GM23338 (cell line): ENCODE data around the gene GOLGA6L2. TPM values are rescaled to one million over a fixed set of nuclear protein-coding genes. Genes with fewer than 3 reads are reported as not detected.
"Not testable (repeated sequence)": the region's sequence is repeated elsewhere in the genome, so short reads cannot be mapped to it uniquely, and the experiment has no call there.

Source experiments
- ATAC-seq: fragments of 200-7000 bp; cut with Tn5 transposase; 3 replicates; pipeline ENCODE4 v1.9.1; 2020
- DNase-seq: peaks from one replicate; pipeline ENCODE4 v3.0.0-alpha.2; 2015; ENCODE audit warnings: low spot score
- H2AFZ ChIP-seq: fragments of 200-600 bp; sonication (generic); 2 replicates; pipeline ENCODE4 v1.8.0; 2016; ENCODE audit warnings: antibody characterized with exemption, mild to moderate bottlenecking, moderate library complexity
- H3F3A ChIP-seq: fragments of 200-600 bp; sonication (generic); replicated peaks from 2 replicates; pipeline ENCODE4 v1.8.0; 2017; ENCODE audit warnings: antibody characterized with exemption, mixed run types, low read depth
- H3K27ac ChIP-seq: fragments of 200-600 bp; sonication (generic); 2 replicates; pipeline ENCODE4 v1.6.1; 2016; ENCODE audit warnings: low read depth
- H3K27me3 ChIP-seq: fragments of 200-600 bp; sonication (generic); 2 replicates; pipeline ENCODE4 v1.8.0; 2016; ENCODE audit warnings: mild to moderate bottlenecking, mixed run types, moderate library complexity; ENCODE audit not compliant: insufficient read depth
- H3K36me3 ChIP-seq: fragments of 200-600 bp; sonication (generic); 2 replicates; pipeline ENCODE4 v1.8.0; 2016; ENCODE audit warnings: mild to moderate bottlenecking; ENCODE audit not compliant: insufficient read depth
- H3K4me1 ChIP-seq: fragments of 200-600 bp; sonication (generic); 2 replicates; pipeline ENCODE4 v1.8.0; 2016; ENCODE audit warnings: mild to moderate bottlenecking, moderate library complexity; ENCODE audit not compliant: insufficient read depth
- H3K4me2 ChIP-seq: fragments of 200-600 bp; sonication (generic); 2 replicates; pipeline ENCODE4 v1.7.1; 2017; ENCODE audit warnings: mixed run types
- H3K4me3 ChIP-seq: fragments of 200-600 bp; sonication (generic); 2 replicates; pipeline ENCODE4 v1.6.1; 2016; ENCODE audit warnings: mixed run types
- H3K79me2 ChIP-seq: fragments of 200-600 bp; sonication (generic); replicated peaks from 2 replicates; pipeline ENCODE4 v1.8.0; 2017; ENCODE audit warnings: mild to moderate bottlenecking; ENCODE audit not compliant: insufficient read depth
- H3K9me2 ChIP-seq: fragments of 200-600 bp; sonication (generic); 2 replicates; pipeline ENCODE4 v1.8.0; 2017; ENCODE audit not compliant: insufficient read depth
- H4K20me1 ChIP-seq: fragments of 200-600 bp; sonication (generic); replicated peaks from 2 replicates; pipeline ENCODE4 v1.8.0; 2017; ENCODE audit warnings: mild to moderate bottlenecking; ENCODE audit not compliant: insufficient read depth
- H3K27ac Mint-ChIP-seq: 2 replicates; pipeline ENCODE4 v1.8.0; 2020; ENCODE audit warnings: inconsistent platforms, mild to moderate bottlenecking, moderate library complexity, mixed read lengths
- H3K27me3 Mint-ChIP-seq: 3 replicates; pipeline ENCODE4 v1.8.0; 2022; ENCODE audit warnings: low read depth, mild to moderate bottlenecking, moderate library complexity, mixed read lengths, inconsistent platforms; ENCODE audit not compliant: insufficient read depth, poor library complexity
- H3K36me3 Mint-ChIP-seq: 3 replicates; pipeline ENCODE4 v1.8.0; 2021; ENCODE audit warnings: low read depth, mild to moderate bottlenecking, inconsistent platforms, moderate library complexity, mixed read lengths
- H3K4me1 Mint-ChIP-seq: 3 replicates; pipeline ENCODE4 v1.8.0; 2020; ENCODE audit warnings: mild to moderate bottlenecking, inconsistent platforms, mixed read lengths
- H3K4me3 Mint-ChIP-seq: 3 replicates; pipeline ENCODE4 v1.8.0; 2021; ENCODE audit warnings: moderate library complexity, mild to moderate bottlenecking, inconsistent platforms, mixed read lengths
- H3K9me3 Mint-ChIP-seq: 3 replicates; pipeline ENCODE4 v1.8.0; 2020; ENCODE audit warnings: moderate library complexity, mild to moderate bottlenecking, inconsistent platforms, mixed read lengths
- CTCF ChIP-seq, 2 experiments: fragments of 200-600 bp in 1 of 2; sonication (generic) in 1 of 2; conservative IDR thresholded peaks; 2 replicates each; pipeline versions ENCODE4 v1.5.1 to v1.6.1; 2016 to 2017; ENCODE audit warnings: antibody characterized with exemption in 2 of 2, low read depth in 2 of 2, mild to moderate bottlenecking in 2 of 2, moderate library complexity in 1 of 2
- ETS1 ChIP-seq: IDR thresholded peaks from 2 replicates; pipeline ENCODE4 v1.6.1; 2016; ENCODE audit warnings: antibody characterized with exemption
- EZH2 ChIP-seq: fragments of 200-600 bp; sonication (generic); IDR thresholded peaks from one replicate; pipeline ENCODE4 v1.8.0; 2017; ENCODE audit warnings: antibody characterized with exemption, mild to moderate bottlenecking, low read depth; ENCODE audit not compliant: unreplicated experiment
- NANOG ChIP-seq: IDR thresholded peaks from 2 replicates; pipeline ENCODE4 v1.6.1; 2016; ENCODE audit warnings: antibody characterized with exemption, borderline replicate concordance
- POLR2AphosphoS5 ChIP-seq: IDR thresholded peaks from 2 replicates; pipeline ENCODE4 v1.6.1; 2016; ENCODE audit warnings: antibody characterized with exemption, low read depth
- ZNF114 ChIP-seq: fragments of 250-450 bp; sonication (Bioruptor Pico); IDR thresholded peaks from 2 replicates; pipeline ENCODE4 v1.5.0; 2020; ENCODE audit warnings: mild to moderate bottlenecking, moderate library complexity
- polyA plus RNA-seq: library from polyadenylated mRNA; unstranded; fragments of >200 nt; fragmentation: Nextera tagmentation; extraction: Ambion mirVana; gene quantifications from 2 replicates; pipeline ENCODE4 v1.2.1, GENCODE V29; 2016
- total RNA-seq: library from RNA; depleted of rRNA; stranded (reverse); fragments of >200 nt; shearing (Covaris generic); gene quantifications from 2 replicates; pipeline ENCODE4 v1.2.3, GENCODE V29; 2014
- TF ChIP-seq, protein P1 (sequence below): IDR thresholded peaks from one replicate; pipeline ENCODE4 v1.6.1; 2018; ENCODE audit warnings: antibody characterized with exemption; ENCODE audit not compliant: unreplicated experiment

The GOLGA6L2 gene
- total and polyA plus RNA-seq, 2 experiments from 2014 or later, result not detected

- not testable (repeated sequence) for H3K27ac ChIP-seq, H3K36me3 Mint-ChIP-seq, H3K4me2 ChIP-seq, H3F3A ChIP-seq, H3K4me3 Mint-ChIP-seq, H3K4me1 Mint-ChIP-seq, H3K27ac Mint-ChIP-seq, DNase-seq, H3K36me3 ChIP-seq, H3K79me2 ChIP-seq, H3K4me1 ChIP-seq, H2AFZ ChIP-seq, H3K9me2 ChIP-seq, H3K27me3 ChIP-seq, H3K27me3 Mint-ChIP-seq, ATAC-seq, H4K20me1 ChIP-seq, H3K4me3 ChIP-seq
- H3K9me3 Mint-ChIP-seq, result peaks cover 68% of the 10 kb centered on the region
Observed at GRCh38 chr15:23415866-23416265, 31.2 kb downstream of the GOLGA6L2 start.

GRCh38 chr15:23415321-23415865, 31.6 kb downstream of the GOLGA6L2 start:
- Mint-ChIP-seq H3K27me3 (peaks cover 5% of the 10 kb centered on the region), H3K36me3 (peaks cover 10% of the 10 kb centered on the region; the same call in 1 of the 3 replicates), H3K4me1 (no peaks in the 10 kb centered on the region; the same call in 1 of the 3 replicates), H3K27ac (no peak overlapping the region), H3K4me3 (no peak overlapping the region), H3K9me3 (peaks cover 69% of the 10 kb centered on the region)
- no peak for ATAC-seq
- Histone ChIP-seq H3F3A (no peaks in the 10 kb centered on the region), H3K79me2 (no peaks in the 10 kb centered on the region), H3K4me1 (no peaks in the 10 kb centered on the region), H3K27ac (no peak overlapping the region), H3K36me3 (no peaks in the 10 kb centered on the region), H2AFZ (no peak overlapping the region), H3K4me3 (no peak overlapping the region), H4K20me1 (no peaks in the 10 kb centered on the region), H3K4me2 (no peak overlapping the region), H3K27me3 (no peaks in the 10 kb centered on the region), H3K9me2 (no peaks in the 10 kb centered on the region)
- TF ChIP-seq, protein P1, sequence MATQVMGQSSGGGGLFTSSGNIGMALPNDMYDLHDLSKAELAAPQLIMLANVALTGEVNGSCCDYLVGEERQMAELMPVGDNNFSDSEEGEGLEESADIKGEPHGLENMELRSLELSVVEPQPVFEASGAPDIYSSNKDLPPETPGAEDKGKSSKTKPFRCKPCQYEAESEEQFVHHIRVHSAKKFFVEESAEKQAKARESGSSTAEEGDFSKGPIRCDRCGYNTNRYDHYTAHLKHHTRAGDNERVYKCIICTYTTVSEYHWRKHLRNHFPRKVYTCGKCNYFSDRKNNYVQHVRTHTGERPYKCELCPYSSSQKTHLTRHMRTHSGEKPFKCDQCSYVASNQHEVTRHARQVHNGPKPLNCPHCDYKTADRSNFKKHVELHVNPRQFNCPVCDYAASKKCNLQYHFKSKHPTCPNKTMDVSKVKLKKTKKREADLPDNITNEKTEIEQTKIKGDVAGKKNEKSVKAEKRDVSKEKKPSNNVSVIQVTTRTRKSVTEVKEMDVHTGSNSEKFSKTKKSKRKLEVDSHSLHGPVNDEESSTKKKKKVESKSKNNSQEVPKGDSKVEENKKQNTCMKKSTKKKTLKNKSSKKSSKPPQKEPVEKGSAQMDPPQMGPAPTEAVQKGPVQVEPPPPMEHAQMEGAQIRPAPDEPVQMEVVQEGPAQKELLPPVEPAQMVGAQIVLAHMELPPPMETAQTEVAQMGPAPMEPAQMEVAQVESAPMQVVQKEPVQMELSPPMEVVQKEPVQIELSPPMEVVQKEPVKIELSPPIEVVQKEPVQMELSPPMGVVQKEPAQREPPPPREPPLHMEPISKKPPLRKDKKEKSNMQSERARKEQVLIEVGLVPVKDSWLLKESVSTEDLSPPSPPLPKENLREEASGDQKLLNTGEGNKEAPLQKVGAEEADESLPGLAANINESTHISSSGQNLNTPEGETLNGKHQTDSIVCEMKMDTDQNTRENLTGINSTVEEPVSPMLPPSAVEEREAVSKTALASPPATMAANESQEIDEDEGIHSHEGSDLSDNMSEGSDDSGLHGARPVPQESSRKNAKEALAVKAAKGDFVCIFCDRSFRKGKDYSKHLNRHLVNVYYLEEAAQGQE, result no peak
- TF ChIP-seq NANOG (no peak), ETS1 (no peak), CTCF (conservative IDR thresholded peaks at IDR 0.05; ENCODE audit: low read depth in 2 of 2) (no peak), ZNF114 (CRISPR knock-in tag) (no peak), EZH2 (no peak), POLR2AphosphoS5 (no peak)
- DNase-seq, result no peak

DNA sequence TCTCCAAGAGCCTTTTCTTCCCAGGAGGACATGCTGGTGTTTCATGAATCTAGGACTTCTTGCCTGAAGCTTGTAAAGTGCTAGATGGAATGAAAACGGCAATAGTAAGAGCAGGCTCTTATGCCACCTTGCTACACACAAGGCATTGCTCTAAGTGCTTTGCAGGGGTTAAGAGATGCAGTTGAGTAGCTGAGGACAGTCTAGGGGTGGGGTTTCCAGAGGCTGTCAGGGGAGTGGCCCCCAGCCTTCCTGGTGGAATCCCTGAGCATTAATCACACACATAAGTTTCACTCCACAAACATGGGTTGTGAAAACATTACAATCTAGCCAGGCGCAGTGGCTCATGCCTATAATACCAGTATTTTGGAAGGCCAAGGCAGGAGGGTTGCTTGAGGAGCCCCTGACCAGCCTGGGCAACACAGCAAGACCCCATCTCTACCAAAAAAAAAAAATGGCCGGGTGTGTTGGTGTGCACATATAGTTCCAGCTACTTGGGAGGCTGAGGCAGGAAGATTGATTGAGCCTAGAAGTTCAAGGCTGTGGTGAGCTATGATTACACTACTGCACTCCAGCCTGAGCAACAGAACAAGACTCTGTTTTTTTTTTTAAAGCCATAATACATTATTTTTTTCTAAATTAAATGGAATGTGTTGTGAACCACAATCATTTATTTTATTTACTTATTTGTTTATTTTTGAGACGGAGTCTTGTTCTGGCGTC, 34.0 kb downstream of the GOLGA6L2 start:
- not testable (repeated sequence) for H3K36me3 ChIP-seq, H4K20me1 ChIP-seq, H3K4me3 ChIP-seq, H3K4me1 ChIP-seq, H3K4me1 Mint-ChIP-seq, H3F3A ChIP-seq, H3K27ac ChIP-seq, DNase-seq, H3K27ac Mint-ChIP-seq, H2AFZ ChIP-seq, H3K27me3 Mint-ChIP-seq, H3K4me3 Mint-ChIP-seq, H3K79me2 ChIP-seq, H3K27me3 ChIP-seq, H3K9me2 ChIP-seq, ATAC-seq, H3K4me2 ChIP-seq
- peaks cover 70% of the 10 kb centered on the region for H3K9me3 Mint-ChIP-seq
- H3K36me3 Mint-ChIP-seq, result peaks cover 15% of the 10 kb centered on the region; the same call in 1 of the 3 replicates
